Panc1 (cell line): ENCODE results near the gene GREB1L. TPM values are rescaled to one million over a fixed set of nuclear protein-coding genes. Genes with fewer than 3 reads are reported as not detected.

ENCODE experiments used
- ATAC-seq: fragments of 200-7000 bp; cut with Tn5 transposase; 2 replicates; pipeline ENCODE4 v1.9.1; 2020; ENCODE audit warnings: mild to moderate bottlenecking, moderate library complexity
- BruUV-seq: library from RNA; stranded (reverse); fragments of 400-500 nt; replicated peaks from 2 replicates; lab custom pipeline; 2021; lab: Mats Ljungman, UMichigan
- CTCF ChIA-PET: fragments of 300-600 bp; sonication (Branson Sonifier 250); formaldehyde crosslinking; loops from one replicate; lab custom pipeline; 2022; ENCODE audit warnings: antibody characterized with exemption; lab: Charles Lee
- POLR2A ChIA-PET: fragments of 300-600 bp; sonication (Branson Sonifier 250); formaldehyde crosslinking; loops from one replicate; lab custom pipeline; 2022; ENCODE audit warnings: antibody characterized with exemption; lab: Charles Lee
- DNase-seq: peaks from one replicate; pipeline ENCODE4 v3.0.0-alpha.2; 2010; ENCODE audit warnings: low read depth, low spot score
- H3K27ac ChIP-seq: 2 replicates; pipeline ENCODE4 v1.5.1; 2011; ENCODE audit warnings: mild to moderate bottlenecking, low read length, inconsistent platforms
- H3K27me3 ChIP-seq: fragments of 200-500 bp; sonication (Bioruptor generic); 2 replicates; pipeline ENCODE4 v1.6.0; 2014; ENCODE audit warnings: low read length, inconsistent platforms; ENCODE audit not compliant: control insufficient read depth, insufficient read depth
- H3K36me3 ChIP-seq: fragments of 200-500 bp; sonication (Bioruptor generic); 2 replicates; pipeline ENCODE4 v1.5.1; 2014; ENCODE audit warnings: inconsistent platforms, mild to moderate bottlenecking, low read length, moderate library complexity; ENCODE audit not compliant: control insufficient read depth, insufficient read depth
- H3K4me1 ChIP-seq: 2 replicates; pipeline ENCODE4 v1.5.1; 2011; ENCODE audit warnings: inconsistent platforms, mild to moderate bottlenecking, low read length, moderate library complexity; ENCODE audit not compliant: control insufficient read depth, insufficient read depth
- H3K4me3 ChIP-seq, 2 experiments: 2 replicates each; pipeline ENCODE4 v1.5.1; 2011 to 2012; ENCODE audit warnings: low read depth in 2 of 2, low read length in 2 of 2, mild to moderate bottlenecking in 2 of 2, inconsistent platforms in 1 of 2, moderate library complexity in 1 of 2
- H3K9me3 ChIP-seq: fragments of 200-500 bp; sonication (Bioruptor generic); 2 replicates; pipeline ENCODE4 v1.5.1; 2014; ENCODE audit warnings: low read depth, mild to moderate bottlenecking, inconsistent platforms, low read length, moderate library complexity; ENCODE audit not compliant: control insufficient read depth, insufficient read depth
- POLR2AphosphoS5 ChIP-seq: IDR thresholded peaks from 2 replicates; pipeline ENCODE4 v1.6.1; 2012; ENCODE audit warnings: mild to moderate bottlenecking, low read depth, low read length, moderate library complexity
- SIN3A ChIP-seq: IDR thresholded peaks from 2 replicates; pipeline ENCODE4 v1.6.1; 2012; ENCODE audit warnings: low read depth, mild to moderate bottlenecking, low read length, moderate library complexity, borderline replicate concordance; ENCODE audit not compliant: insufficient read depth
- TCF7L2 ChIP-seq: IDR thresholded peaks from 2 replicates; pipeline ENCODE4 v1.6.1; 2011; ENCODE audit warnings: mild to moderate bottlenecking, low read depth, low read length, inconsistent platforms
- in situ Hi-C: cut with HindIII; loops from 2 replicates; pipeline ENCODE4 v1.10.0; 2016; ENCODE audit warnings: low sequenced_read_pairs, low pct_unique_long_range_greater_than_20kb
- intact Hi-C: fragments of 100-400 bp; cut with micrococcal nuclease; formaldehyde crosslinking; loops from one replicate; pipeline ENCODE4 v1.10.0; 2022; ENCODE audit not compliant: unreplicated experiment
- total RNA-seq: library from RNA; stranded (reverse); gene quantifications from one replicate; pipeline ENCODE4 v1.2.1, GENCODE V29; 2021; ENCODE audit not compliant: unreplicated experiment
- TF ChIP-seq, protein P1 (sequence below), 2 experiments: IDR thresholded peaks; 2 replicates each; pipeline ENCODE4 v1.6.1; 2011 to 2012; ENCODE audit warnings: low read depth in 2 of 2, control low read depth in 1 of 2, low read length in 1 of 2, mild to moderate bottlenecking in 1 of 2, moderate library complexity in 1 of 2; ENCODE audit not compliant: insufficient read depth in 1 of 2
- TF ChIP-seq, protein P2 (sequence below): fragments of 450-650 bp; IDR thresholded peaks from 2 replicates; pipeline ENCODE4 v1.5.1; 2017; ENCODE audit warnings: mild to moderate bottlenecking

Gene GREB1L
- total RNA-seq, 1 experiment from 2014 or later: 11.0 TPM

DNA sequence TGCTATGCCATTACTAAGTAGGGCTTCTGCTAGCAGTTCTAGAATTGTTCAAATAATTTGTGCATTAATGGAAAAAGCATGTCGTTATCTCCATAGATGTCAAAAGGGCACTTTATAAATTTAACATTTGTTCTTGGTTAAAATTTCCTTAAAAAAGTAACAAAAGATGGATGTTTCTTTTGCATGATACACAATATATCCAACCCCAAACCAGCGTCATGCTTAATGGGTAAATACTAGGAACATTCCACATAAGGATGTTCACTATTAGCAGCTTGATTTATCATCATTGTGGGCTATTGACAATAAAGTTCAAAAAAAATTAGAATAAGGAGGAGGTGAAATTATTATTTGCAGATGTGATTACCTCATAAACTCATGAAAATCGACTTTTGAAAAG is 79.7 kb downstream of the GREB1L start:
- no peak for ATAC-seq
- no peaks in the 10 kb centered on the region for H3K9me3 ChIP-seq
- CTCF ChIA-PET: no interaction called here
- POLR2A ChIA-PET: no interaction called here
- no peak overlapping the region for H3K4me3 ChIP-seq
- intact Hi-C loops: no loop called here
- no TSS peak for BruUV-seq
- no peaks in the 10 kb centered on the region for H3K27me3 ChIP-seq
- no peak for DNase-seq
- TF ChIP-seq POLR2AphosphoS5: no peak
- TF ChIP-seq SIN3A: no peak
- TF ChIP-seq, protein P1, sequence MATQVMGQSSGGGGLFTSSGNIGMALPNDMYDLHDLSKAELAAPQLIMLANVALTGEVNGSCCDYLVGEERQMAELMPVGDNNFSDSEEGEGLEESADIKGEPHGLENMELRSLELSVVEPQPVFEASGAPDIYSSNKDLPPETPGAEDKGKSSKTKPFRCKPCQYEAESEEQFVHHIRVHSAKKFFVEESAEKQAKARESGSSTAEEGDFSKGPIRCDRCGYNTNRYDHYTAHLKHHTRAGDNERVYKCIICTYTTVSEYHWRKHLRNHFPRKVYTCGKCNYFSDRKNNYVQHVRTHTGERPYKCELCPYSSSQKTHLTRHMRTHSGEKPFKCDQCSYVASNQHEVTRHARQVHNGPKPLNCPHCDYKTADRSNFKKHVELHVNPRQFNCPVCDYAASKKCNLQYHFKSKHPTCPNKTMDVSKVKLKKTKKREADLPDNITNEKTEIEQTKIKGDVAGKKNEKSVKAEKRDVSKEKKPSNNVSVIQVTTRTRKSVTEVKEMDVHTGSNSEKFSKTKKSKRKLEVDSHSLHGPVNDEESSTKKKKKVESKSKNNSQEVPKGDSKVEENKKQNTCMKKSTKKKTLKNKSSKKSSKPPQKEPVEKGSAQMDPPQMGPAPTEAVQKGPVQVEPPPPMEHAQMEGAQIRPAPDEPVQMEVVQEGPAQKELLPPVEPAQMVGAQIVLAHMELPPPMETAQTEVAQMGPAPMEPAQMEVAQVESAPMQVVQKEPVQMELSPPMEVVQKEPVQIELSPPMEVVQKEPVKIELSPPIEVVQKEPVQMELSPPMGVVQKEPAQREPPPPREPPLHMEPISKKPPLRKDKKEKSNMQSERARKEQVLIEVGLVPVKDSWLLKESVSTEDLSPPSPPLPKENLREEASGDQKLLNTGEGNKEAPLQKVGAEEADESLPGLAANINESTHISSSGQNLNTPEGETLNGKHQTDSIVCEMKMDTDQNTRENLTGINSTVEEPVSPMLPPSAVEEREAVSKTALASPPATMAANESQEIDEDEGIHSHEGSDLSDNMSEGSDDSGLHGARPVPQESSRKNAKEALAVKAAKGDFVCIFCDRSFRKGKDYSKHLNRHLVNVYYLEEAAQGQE (IDR thresholded peaks at IDR 0.05; ENCODE audit: insufficient read depth in 1 of 2, low read depth in 2 of 2, low read length in 1 of 2): no peak
- no peak for TF ChIP-seq TCF7L2
- TF ChIP-seq, protein P2, sequence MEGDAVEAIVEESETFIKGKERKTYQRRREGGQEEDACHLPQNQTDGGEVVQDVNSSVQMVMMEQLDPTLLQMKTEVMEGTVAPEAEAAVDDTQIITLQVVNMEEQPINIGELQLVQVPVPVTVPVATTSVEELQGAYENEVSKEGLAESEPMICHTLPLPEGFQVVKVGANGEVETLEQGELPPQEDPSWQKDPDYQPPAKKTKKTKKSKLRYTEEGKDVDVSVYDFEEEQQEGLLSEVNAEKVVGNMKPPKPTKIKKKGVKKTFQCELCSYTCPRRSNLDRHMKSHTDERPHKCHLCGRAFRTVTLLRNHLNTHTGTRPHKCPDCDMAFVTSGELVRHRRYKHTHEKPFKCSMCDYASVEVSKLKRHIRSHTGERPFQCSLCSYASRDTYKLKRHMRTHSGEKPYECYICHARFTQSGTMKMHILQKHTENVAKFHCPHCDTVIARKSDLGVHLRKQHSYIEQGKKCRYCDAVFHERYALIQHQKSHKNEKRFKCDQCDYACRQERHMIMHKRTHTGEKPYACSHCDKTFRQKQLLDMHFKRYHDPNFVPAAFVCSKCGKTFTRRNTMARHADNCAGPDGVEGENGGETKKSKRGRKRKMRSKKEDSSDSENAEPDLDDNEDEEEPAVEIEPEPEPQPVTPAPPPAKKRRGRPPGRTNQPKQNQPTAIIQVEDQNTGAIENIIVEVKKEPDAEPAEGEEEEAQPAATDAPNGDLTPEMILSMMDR: no peak
- no peak overlapping the region for H3K27ac ChIP-seq
- H3K4me1 ChIP-seq: no peaks in the 10 kb centered on the region
- H3K36me3 ChIP-seq: no peaks in the 10 kb centered on the region
- in situ Hi-C loops: no loop called here

DNA sequence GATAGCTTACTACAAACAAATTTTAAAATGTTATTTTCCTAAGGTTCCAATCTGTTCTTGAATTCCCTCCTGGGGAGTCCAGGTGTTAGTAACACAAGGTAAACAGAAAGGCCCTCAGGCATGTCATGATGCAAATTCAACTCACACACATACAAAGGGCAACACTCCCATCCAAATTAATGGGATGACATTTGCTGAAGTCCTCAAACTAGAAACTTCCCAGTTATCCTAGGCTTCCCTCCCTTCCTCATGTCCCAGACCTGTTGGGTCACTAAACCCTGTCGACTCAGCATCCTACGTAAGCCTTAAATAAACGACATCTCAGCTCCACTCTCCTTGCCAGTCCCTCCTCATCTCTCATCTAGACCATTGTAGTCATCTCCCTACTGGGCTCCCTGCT is 85.1 kb downstream of the GREB1L start:
- no peak for ATAC-seq
- POLR2A ChIA-PET: no interaction called here
- intact Hi-C loops (no loop called here), in situ Hi-C loops (no loop called here)
- BruUV-seq: no TSS peak
- Histone ChIP-seq H3K27ac (no peak overlapping the region), H3K27me3 (no peaks in the 10 kb centered on the region), H3K36me3 (no peaks in the 10 kb centered on the region), H3K9me3 (no peaks in the 10 kb centered on the region), H3K4me3 (no peak overlapping the region), H3K4me1 (peaks cover 7% of the 10 kb centered on the region; the same call in 1 of the 2 replicates)
- TF ChIP-seq TCF7L2 (no peak), SIN3A (no peak), POLR2AphosphoS5 (no peak)
- TF ChIP-seq, protein P2: no peak
- TF ChIP-seq, protein P1 (IDR thresholded peaks at IDR 0.05; ENCODE audit: insufficient read depth in 1 of 2, low read depth in 2 of 2, low read length in 1 of 2): no peak
- CTCF ChIA-PET: no interaction called here
- no peak for DNase-seq
